Left ventricle myocardium inferior (tissue), 1 donor: Measurements from ENCODE around the gene ACADVL. TPM values are rescaled to one million over a fixed set of nuclear protein-coding genes. Genes with fewer than 3 reads are reported as not detected.

Experiments used
- DNase-seq: peaks from one replicate; pipeline ENCODE4 v3.0.0-alpha.2; 2020
- H3K27ac ChIP-seq: fragments of 200-600 bp; replicated peaks from 2 replicates; pipeline ENCODE4 v1.8.0; 2021
- H3K27me3 ChIP-seq: fragments of 200-600 bp; 2 replicates; pipeline ENCODE4 v1.8.0; 2021; ENCODE audit warnings: low read depth
- H3K36me3 ChIP-seq: fragments of 200-600 bp; 2 replicates; pipeline ENCODE4 v1.8.0; 2021
- H3K4me1 ChIP-seq: fragments of 200-600 bp; 2 replicates; pipeline ENCODE4 v1.8.0; 2021
- H3K4me3 ChIP-seq: fragments of 200-600 bp; 2 replicates; pipeline ENCODE4 v1.8.0; 2021; ENCODE audit warnings: mild to moderate bottlenecking, moderate library complexity
- H3K9me3 ChIP-seq: fragments of 200-600 bp; replicated peaks from 2 replicates; pipeline ENCODE4 v1.8.0; 2021
- intact Hi-C: fragments of 100-400 bp; cut with micrococcal nuclease; formaldehyde crosslinking; loops from one replicate; pipeline ENCODE4 v1.11.0; 2022
- total RNA-seq: library from RNA; stranded (reverse); fragmentation: NEBNext Ultra II Directional; extraction: Animal tissue kit (Norgen Biotek cat#: 25700); gene quantifications from one replicate; pipeline ENCODE4 v1.2.1, GENCODE V29; 2021
- TF ChIP-seq, protein P1 (sequence below): fragments of 200-600 bp; IDR thresholded peaks from 2 replicates; pipeline ENCODE4 v1.8.0; 2021; ENCODE audit warnings: antibody characterized with exemption, mild to moderate bottlenecking, borderline replicate concordance
- donor health status: DM: no; HTN: yes; CAD: no; lungs with severe emphysema.

Gene ACADVL
- total RNA-seq, 1 donor from 2014 or later: 1,845 TPM

DNA sequence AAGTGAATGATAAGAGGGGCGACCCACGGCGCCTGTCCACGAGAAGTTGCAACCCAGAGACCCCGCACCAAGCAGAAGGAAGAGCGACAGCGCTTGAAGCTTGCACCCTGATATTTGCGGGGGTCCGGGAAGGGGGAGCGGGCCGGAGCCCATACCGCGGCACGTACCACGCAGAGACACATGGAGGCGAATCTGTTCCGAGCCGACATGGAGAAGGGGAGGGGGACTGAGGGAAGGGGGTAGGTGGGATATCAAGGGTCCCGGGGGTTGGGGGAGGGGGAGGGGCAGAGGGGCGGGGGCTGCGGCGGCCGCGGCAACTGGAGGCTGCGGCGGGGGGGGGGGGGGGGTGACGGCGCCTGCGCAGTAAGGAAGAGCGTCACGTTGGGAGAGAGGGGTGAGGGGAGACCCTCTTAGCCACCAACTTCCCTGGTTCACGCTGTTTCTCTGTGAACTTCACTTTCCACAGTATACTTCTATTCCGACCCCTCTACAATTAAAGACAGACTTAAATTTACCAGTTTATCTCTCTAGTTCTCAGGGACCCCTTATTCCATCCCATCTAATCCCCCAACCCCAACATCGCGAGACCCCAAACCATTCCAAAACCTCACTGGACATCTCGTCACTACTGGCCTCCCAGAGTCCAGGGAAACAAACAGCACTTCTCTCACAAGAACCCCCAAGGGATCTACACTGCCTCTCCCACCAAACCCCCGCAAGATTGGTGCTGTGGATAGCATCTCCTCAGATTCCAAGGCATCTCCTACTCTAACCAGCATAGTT lies 8.1 kb upstream of the ACADVL start:
- peaks cover 43% of the 10 kb centered on the region for H3K4me1 ChIP-seq
- peak; percentile 12 for DNase-seq
- H3K4me3 ChIP-seq: peak overlapping the region; percentile 38
- H3K36me3 ChIP-seq: no peaks in the 10 kb centered on the region
- intact Hi-C loops: no loop called here
- TF ChIP-seq, protein P1, sequence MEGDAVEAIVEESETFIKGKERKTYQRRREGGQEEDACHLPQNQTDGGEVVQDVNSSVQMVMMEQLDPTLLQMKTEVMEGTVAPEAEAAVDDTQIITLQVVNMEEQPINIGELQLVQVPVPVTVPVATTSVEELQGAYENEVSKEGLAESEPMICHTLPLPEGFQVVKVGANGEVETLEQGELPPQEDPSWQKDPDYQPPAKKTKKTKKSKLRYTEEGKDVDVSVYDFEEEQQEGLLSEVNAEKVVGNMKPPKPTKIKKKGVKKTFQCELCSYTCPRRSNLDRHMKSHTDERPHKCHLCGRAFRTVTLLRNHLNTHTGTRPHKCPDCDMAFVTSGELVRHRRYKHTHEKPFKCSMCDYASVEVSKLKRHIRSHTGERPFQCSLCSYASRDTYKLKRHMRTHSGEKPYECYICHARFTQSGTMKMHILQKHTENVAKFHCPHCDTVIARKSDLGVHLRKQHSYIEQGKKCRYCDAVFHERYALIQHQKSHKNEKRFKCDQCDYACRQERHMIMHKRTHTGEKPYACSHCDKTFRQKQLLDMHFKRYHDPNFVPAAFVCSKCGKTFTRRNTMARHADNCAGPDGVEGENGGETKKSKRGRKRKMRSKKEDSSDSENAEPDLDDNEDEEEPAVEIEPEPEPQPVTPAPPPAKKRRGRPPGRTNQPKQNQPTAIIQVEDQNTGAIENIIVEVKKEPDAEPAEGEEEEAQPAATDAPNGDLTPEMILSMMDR: no peak
- H3K27me3 ChIP-seq: no peaks in the 10 kb centered on the region
- H3K27ac ChIP-seq: no peak overlapping the region
- H3K9me3 ChIP-seq: no peaks in the 10 kb centered on the region

DNA sequence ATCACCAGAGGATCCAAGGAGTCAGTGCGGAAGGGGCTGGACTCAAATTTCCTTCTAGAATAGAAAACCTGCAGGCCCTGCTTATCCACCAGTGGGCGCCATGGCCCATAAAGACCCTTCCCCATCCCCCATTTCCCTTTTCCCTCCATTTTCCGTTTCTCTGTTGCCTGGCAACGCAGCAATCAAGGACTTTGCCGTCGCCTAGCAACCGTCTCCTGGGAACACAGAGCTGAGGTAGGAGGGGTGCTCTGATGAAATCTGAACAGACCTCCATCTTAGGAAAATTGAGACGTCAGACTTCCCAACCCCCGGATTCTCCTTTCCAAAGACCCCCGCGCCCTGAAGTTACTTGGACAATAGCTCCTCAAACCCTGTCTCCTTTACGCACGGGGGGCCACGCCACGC lies 5.8 kb upstream of the ACADVL start:
- TF ChIP-seq, protein P1: peak; percentile 32
- H3K9me3 ChIP-seq: no peaks in the 10 kb centered on the region
- H3K4me3 ChIP-seq: peak overlapping the region; percentile 81
- no peaks in the 10 kb centered on the region for H3K27me3 ChIP-seq
- H3K4me1 ChIP-seq: peaks cover 64% of the 10 kb centered on the region
- H3K36me3 ChIP-seq: no peaks in the 10 kb centered on the region
- H3K27ac ChIP-seq: peak overlapping the region; percentile 75
- intact Hi-C loops: no loop called here
- DNase-seq: peak; percentile 52

DNA sequence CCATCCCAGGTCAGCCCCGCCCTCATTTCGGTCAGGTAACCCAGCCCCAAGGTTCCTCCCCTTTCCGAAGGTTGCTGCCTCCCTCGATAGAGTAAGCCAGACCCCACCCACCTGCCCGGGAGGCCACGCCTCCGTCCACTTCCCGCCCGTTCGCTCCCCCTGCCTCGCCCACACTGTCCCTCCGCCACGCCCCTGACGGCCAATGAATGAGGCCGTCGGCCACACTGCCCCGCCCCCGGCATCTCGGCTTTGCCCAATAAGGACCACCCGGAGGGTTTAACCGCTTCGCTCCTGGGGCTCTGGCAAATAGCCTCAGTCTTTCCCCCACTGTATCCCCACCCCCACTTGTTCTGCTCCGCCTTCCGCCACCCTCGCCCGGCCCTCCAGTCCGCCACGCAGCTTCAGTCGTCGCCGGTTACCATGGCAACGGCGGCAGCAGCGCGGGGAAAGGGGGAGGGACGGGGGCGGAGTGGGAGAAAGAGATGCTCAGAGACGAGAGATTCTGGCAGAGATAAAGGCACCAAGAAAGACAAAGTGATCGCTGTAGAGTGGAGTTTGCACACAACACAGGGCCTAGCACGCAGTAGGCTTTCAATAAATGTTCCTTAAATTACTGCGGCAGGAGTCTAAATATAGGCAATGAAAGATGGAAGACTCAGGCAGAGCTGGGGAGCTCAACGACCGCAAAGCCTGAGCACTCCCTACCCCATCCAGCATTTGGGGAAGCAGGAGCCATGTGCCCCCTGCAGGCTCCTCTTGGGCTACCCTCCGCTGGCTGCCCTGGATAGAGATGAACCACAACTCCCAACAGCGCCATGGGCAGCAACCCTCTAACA lies 5.2 kb upstream of the ACADVL start:
- intact Hi-C loops: no loop called here
- peak; percentile 99 for DNase-seq
- H3K9me3 ChIP-seq: no peaks in the 10 kb centered on the region
- TF ChIP-seq, protein P1: peak; percentile 62
- no peaks in the 10 kb centered on the region for H3K27me3 ChIP-seq
- H3K27ac ChIP-seq: peak overlapping the region; percentile 75
- H3K4me3 ChIP-seq: peak overlapping the region; percentile 81
- no peaks in the 10 kb centered on the region for H3K36me3 ChIP-seq
- peaks cover 70% of the 10 kb centered on the region for H3K4me1 ChIP-seq

DNA sequence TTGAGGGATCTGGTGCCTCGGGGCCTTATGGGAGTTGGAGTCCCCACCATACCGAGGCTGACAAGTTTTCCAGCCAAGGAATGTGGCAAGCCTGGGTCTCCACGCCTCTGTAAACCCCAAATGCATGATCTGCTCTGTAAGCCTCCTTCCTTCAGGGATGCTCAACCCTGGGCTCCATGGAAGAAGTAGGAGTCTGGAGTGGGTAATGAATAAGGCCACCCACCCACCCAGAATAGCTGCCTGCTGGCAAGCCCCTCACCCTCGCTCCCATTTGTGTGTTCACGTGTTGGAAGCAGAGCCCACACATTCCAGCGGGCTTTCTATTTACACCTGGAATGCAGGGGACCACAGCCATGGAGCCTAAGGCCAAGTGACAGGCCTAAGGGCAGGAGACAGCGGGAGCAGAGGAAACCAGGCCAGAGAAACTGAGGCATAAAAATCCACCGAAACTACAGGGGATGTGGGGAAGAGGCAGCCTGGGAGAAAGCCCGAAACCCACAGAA lies 4.6 kb upstream of the ACADVL start:
- no peaks in the 10 kb centered on the region for H3K36me3 ChIP-seq
- H3K9me3 ChIP-seq: no peaks in the 10 kb centered on the region
- H3K4me1 ChIP-seq: peaks cover 75% of the 10 kb centered on the region
- peak overlapping the region; percentile 81 for H3K4me3 ChIP-seq
- no peak for DNase-seq
- intact Hi-C loops: no loop called here
- no peaks in the 10 kb centered on the region for H3K27me3 ChIP-seq
- H3K27ac ChIP-seq: peak overlapping the region; percentile 75
- TF ChIP-seq, protein P1: no peak

DNA sequence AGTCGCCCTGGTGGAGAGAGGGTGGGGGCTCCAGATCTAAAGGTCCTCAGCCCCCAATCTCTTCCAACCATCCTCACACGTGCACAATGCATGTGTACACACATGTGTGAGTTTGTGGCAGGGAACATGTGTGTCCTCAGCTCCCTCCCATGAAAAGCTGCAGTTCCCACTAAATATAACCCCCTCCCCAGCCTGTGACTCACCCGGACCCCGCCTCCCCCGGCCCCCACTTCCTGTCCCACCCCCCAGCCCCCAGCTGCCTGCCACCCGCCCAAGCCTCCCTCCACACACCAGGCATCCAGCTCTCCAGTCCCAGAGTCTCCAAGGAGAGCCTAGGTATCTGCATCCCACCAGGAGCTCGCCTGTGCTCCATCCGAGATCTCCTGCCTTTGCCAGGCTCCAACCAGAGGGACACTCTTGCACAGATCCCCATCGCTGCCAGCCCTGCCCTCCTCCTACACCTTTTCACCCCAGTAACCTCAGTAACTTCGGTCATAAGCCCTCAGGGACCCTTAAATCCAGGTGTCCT lies 4.0 kb upstream of the ACADVL start:
- peaks cover 2% of the 10 kb centered on the region for H3K36me3 ChIP-seq
- no peaks in the 10 kb centered on the region for H3K27me3 ChIP-seq
- H3K9me3 ChIP-seq: no peaks in the 10 kb centered on the region
- TF ChIP-seq, protein P1: no peak
- intact Hi-C loops: no loop called here
- H3K4me1 ChIP-seq: peaks cover 80% of the 10 kb centered on the region
- DNase-seq: no peak
- peak overlapping the region; percentile 75 for H3K27ac ChIP-seq
- H3K4me3 ChIP-seq: peak overlapping the region; percentile 81
